SK-N-SH (cell line): Measurements from ENCODE around the gene KY.

Experiments
- CTCF ChIP-seq: fragments of 200-600 bp; sonication (generic); IDR thresholded peaks from 2 replicates; pipeline ENCODE4 v1.6.1; 2017; ENCODE audit warnings: antibody characterized with exemption, mild to moderate bottlenecking, moderate library complexity
- EP300 ChIP-seq, 2 experiments: IDR thresholded peaks; 2 replicates each; pipeline versions ENCODE4 v1.4.0 to v1.6.1; 2012; ENCODE audit warnings: borderline replicate concordance in 1 of 2, low read depth in 1 of 2, low read length in 1 of 2
- MXI1 ChIP-seq: IDR thresholded peaks from 2 replicates; pipeline ENCODE4 v1.6.1; 2012; ENCODE audit warnings: mild to moderate bottlenecking, low read depth, low read length, improper control_type of control experiment
- POLR2AphosphoS5 ChIP-seq: IDR thresholded peaks from 2 replicates; pipeline ENCODE4 v1.6.1; 2012; ENCODE audit warnings: low read depth, low read length
- RAD21 ChIP-seq: IDR thresholded peaks from 2 replicates; pipeline ENCODE4 v1.6.1; 2012; ENCODE audit warnings: mild to moderate bottlenecking, low read length
- RCOR1 ChIP-seq: fragments of 150-350 bp; IDR thresholded peaks from 2 replicates; pipeline ENCODE4 v1.6.1; 2017; ENCODE audit warnings: antibody characterized with exemption, low read length
- RXRA ChIP-seq: IDR thresholded peaks from 2 replicates; pipeline ENCODE4 v1.4.0; 2012; ENCODE audit warnings: low read depth, mild to moderate bottlenecking, borderline replicate concordance
- TEAD4 ChIP-seq: IDR thresholded peaks from 2 replicates; pipeline ENCODE4 v1.4.0; 2012; ENCODE audit warnings: mild to moderate bottlenecking, borderline replicate concordance; ENCODE audit not compliant: insufficient read depth
- TF ChIP-seq, protein P1 (sequence below): fragments of 150-350 bp; IDR thresholded peaks from 2 replicates; pipeline ENCODE4 v1.6.1; 2017; ENCODE audit warnings: antibody characterized with exemption, low read length, low read depth, borderline replicate concordance

GRCh38 chr3:134615743-134616142 is 35.1 kb downstream of the KY start:
- TF ChIP-seq CTCF (no peak), TEAD4 (no peak), EP300 (IDR thresholded peaks at IDR 0.05; ENCODE audit: borderline replicate concordance in 1 of 2, low read depth in 1 of 2, low read length in 1 of 2) (no peak), MXI1 (no peak), POLR2AphosphoS5 (no peak), RAD21 (no peak), RCOR1 (no peak), RXRA (no peak)
- TF ChIP-seq, protein P1, sequence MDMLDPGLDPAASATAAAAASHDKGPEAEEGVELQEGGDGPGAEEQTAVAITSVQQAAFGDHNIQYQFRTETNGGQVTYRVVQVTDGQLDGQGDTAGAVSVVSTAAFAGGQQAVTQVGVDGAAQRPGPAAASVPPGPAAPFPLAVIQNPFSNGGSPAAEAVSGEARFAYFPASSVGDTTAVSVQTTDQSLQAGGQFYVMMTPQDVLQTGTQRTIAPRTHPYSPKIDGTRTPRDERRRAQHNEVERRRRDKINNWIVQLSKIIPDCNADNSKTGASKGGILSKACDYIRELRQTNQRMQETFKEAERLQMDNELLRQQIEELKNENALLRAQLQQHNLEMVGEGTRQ, result no peak
